Fibroblast of villous mesenchyme (primary cell): ENCODE data around the gene TGFB1. TPM values are rescaled to one million over a fixed set of nuclear protein-coding genes. Genes with fewer than 3 reads are reported as not detected.

Source experiments
- DNase-seq: peaks from one replicate; pipeline ENCODE4 v3.0.0-alpha.2; 2010; ENCODE audit warnings: low read depth
- H3K4me3 ChIP-seq: 2 replicates; pipeline ENCODE4 v1.5.1; 2011; ENCODE audit warnings: low read depth, mild to moderate bottlenecking, low read length
- CTCF ChIP-seq: IDR thresholded peaks from 2 replicates; pipeline ENCODE4 v1.5.1; 2012; ENCODE audit warnings: low read depth, mild to moderate bottlenecking, low read length; ENCODE audit not compliant: insufficient read depth
- total RNA-seq: library from RNA; depleted of rRNA; stranded (reverse); fragments of >200 nt; gene quantifications from 2 replicates; pipeline ENCODE4 v1.2.3, GENCODE V29; 2012

TGFB1 gene
- total RNA-seq, 1 donor: 7.8 TPM

GRCh38 chr19:41322451-41322850, 31.3 kb downstream of the TGFB1 start:
- H3K4me3 ChIP-seq: peak overlapping the region; percentile 19
- no peak for TF ChIP-seq CTCF
- no peak for DNase-seq

DNA sequence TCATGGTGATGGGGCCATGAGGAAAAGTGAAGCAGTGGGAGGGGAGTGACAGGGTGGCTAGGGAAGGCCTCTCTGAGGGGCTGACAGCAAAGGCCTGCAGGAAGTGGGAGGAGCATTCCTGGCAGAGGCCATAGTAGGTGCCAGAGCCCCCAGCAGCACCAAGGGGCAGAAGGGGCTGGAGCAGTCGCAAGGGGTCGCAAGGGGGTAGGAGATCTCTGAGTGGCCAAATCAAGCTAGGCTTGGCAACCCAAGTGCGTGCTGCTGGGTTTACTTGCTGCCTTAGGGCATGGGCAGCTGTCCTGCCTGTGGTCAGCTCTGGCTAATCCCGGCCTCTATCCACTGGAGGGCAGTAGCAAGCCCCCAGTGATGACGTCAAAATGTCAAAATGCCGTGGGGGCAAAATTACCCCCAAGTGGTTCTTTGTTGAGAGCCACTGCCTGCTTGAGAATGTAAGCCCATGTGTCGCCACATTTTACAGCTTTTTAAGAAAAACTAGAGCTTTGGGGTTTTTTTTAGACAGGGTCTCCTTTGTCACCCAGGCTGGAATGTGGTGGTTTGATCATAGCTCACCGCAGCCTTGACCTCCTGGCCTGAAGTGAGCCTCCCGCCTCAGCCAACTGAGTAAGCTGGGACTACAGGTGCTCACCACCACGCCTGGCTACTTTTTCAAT, 32.0 kb downstream of the TGFB1 start:
- peak; percentile 87 for DNase-seq
- no peak overlapping the region for H3K4me3 ChIP-seq
- peak; percentile 80 for TF ChIP-seq CTCF

DNA sequence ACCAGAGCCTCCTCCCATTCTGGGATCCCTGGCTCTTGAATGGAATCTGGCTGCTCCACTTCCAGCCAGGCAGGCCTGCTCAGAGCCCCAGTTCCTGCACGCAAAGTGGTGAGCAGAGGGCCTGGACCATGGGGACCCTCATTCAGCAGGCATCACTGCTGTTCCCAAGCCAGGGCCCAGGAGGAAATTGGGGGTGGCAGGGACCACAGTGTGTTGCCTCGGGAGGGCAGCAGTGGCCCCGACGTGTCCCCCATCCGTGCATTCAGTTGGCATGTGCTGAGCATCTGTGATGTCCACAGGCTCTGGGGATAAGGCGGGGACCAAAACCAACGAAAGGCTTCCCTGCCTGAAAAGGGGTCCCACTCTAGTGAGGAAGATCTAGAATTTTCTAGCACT, 32.5 kb downstream of the TGFB1 start:
- no peak for DNase-seq
- no peak overlapping the region for H3K4me3 ChIP-seq
- no peak for TF ChIP-seq CTCF

- no peak for DNase-seq
- TF ChIP-seq CTCF: no peak
- H3K4me3 ChIP-seq: no peak overlapping the region
Measured at GRCh38 chr19:41320568-41320967, 33.2 kb downstream of the TGFB1 start.

DNA sequence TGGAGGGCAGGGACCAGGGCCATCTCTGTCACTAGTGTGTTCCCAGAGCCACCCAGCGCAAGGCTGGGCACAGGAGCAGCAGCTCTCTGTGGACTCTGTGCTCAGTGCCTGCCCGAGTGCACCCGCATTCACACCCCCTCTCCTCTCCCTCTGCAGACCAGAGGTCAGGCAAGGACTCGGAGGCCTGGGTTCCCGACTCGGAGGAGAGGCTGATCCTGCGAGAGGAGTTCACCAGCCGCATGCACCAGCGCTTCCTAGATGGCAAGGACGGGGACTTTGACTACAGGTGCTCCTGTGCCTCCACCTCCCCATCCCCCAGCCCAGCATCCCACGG, 33.6 kb downstream of the TGFB1 start:
- DNase-seq: no peak
- no peak for TF ChIP-seq CTCF
- no peak overlapping the region for H3K4me3 ChIP-seq

GRCh38 chr19:41319500-41320184, 34.1 kb downstream of the TGFB1 start:
- no peak for TF ChIP-seq CTCF
- H3K4me3 ChIP-seq: no peak overlapping the region
- DNase-seq: peak; percentile 39
